Breast epithelium (tissue), 4 donors: ENCODE measurements around the gene RPS2. TPM values are rescaled to one million over a fixed set of nuclear protein-coding genes. Genes with fewer than 3 reads are reported as not detected.

Experiments used
- DNase-seq, 2 donors: peaks; one replicate each; pipeline ENCODE4 v3.0.0-alpha.2; 2019; ENCODE audit warnings: low spot score in 2 of 2
- H3K27ac ChIP-seq, 2 donors: fragments of 200-600 bp; sonication (generic) in 1 of 2; one replicate each; pipeline ENCODE4 v1.5.1; 2016 to 2019; ENCODE audit warnings: mild to moderate bottlenecking in 1 of 2
- H3K27me3 ChIP-seq, 2 donors: fragments of 200-600 bp; sonication (generic) in 1 of 2; one replicate each; pipeline versions ENCODE4 v1.5.1 to v1.6.0; 2017 to 2019; ENCODE audit warnings: control low read depth in 1 of 2, mild to moderate bottlenecking in 1 of 2
- H3K36me3 ChIP-seq: fragments of 200-600 bp; one replicate; pipeline ENCODE4 v1.5.1; 2019
- H3K4me1 ChIP-seq, 2 donors: fragments of 200-600 bp; sonication (generic); one replicate each; pipeline ENCODE4 v1.5.1; 2016 to 2019; ENCODE audit warnings: control low read depth in 1 of 2
- H3K4me3 ChIP-seq, 3 donors: fragments of 200-600 bp; sonication (generic); 1 replicate in 2 of 3; 2 replicates in 1 of 3; pipeline ENCODE4 v1.5.1; 2016 to 2019; ENCODE audit warnings: mild to moderate bottlenecking in 3 of 3, moderate library complexity in 2 of 3
- H3K9me3 ChIP-seq, 2 donors: fragments of 200-600 bp; sonication (generic) in 1 of 2; one replicate each; pipeline ENCODE4 v1.5.1; 2016 to 2019; ENCODE audit warnings: control low read depth in 1 of 2
- POLR2A ChIP-seq: fragments of 450-650 bp; IDR thresholded peaks from one replicate; pipeline ENCODE4 v1.6.1; 2016; ENCODE audit warnings: antibody characterized with exemption, mild to moderate bottlenecking, moderate library complexity
- POLR2AphosphoS5 ChIP-seq, 3 donors: sonication (generic); formaldehyde crosslinking; IDR thresholded peaks; one replicate each; pipeline ENCODE4 v1.6.1; 2017; ENCODE audit warnings: antibody characterized with exemption in 3 of 3
- intact Hi-C: fragments of 100-400 bp; cut with DNase I; formaldehyde crosslinking; loops from one replicate; pipeline ENCODE4 v1.15.1; 2023; ENCODE audit warnings: low total_unique reads
- total RNA-seq, 3 donors: library from RNA; depleted of rRNA; stranded (reverse); fragments of >200 nt; gene quantifications; one replicate each; pipeline ENCODE4 v1.1.0, GENCODE V29; 2016
- TF ChIP-seq, protein P1 (sequence below), 3 donors: fragments of 450-650 bp; IDR thresholded peaks; one replicate each; pipeline ENCODE4 v1.5.1; 2016 to 2017; ENCODE audit warnings: antibody characterized with exemption in 3 of 3, mild to moderate bottlenecking in 3 of 3, moderate library complexity in 3 of 3

Gene RPS2
- total RNA-seq, 3 donors from 2014 or later, result 1,340 to 2,607 (median 1,661) TPM

DNA sequence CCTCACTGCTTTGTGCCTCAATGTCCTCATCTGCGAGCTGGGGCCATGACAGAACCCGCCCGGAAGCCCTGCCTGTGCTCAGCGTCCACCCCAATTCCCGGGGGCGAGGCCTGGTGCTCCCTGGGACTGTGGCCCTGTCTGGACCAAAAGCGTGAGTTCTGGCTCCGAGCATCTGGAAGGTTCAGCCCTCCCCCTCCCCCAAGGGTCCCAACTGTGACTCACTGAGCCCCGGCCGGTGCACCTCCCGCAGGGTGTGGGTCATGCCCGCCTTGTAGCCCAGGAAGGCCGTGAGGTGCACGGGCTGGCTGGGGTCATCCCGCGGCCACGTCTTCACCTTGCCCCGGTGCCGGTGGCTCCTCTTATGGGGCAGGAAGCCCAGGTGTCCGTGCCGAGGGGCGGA lies 10.9 kb downstream of the RPS2 start:
- Histone ChIP-seq H3K4me1 (no peaks in the 10 kb centered on the region), H3K9me3 (no peaks in the 10 kb centered on the region), H3K27ac (no peak overlapping the region), H3K27me3 (no peaks in the 10 kb centered on the region), H3K4me3 (no peak overlapping the region), H3K36me3 (no peaks in the 10 kb centered on the region)
- intact Hi-C loops, result loop anchor here (10.0 kb wide), 1 partner anchor 181 kb away; the partner anchor contains the start of gene PKD1
- TF ChIP-seq POLR2A (no peak), POLR2AphosphoS5 (IDR thresholded peaks at IDR 0.05) (no peak)
- TF ChIP-seq, protein P1, sequence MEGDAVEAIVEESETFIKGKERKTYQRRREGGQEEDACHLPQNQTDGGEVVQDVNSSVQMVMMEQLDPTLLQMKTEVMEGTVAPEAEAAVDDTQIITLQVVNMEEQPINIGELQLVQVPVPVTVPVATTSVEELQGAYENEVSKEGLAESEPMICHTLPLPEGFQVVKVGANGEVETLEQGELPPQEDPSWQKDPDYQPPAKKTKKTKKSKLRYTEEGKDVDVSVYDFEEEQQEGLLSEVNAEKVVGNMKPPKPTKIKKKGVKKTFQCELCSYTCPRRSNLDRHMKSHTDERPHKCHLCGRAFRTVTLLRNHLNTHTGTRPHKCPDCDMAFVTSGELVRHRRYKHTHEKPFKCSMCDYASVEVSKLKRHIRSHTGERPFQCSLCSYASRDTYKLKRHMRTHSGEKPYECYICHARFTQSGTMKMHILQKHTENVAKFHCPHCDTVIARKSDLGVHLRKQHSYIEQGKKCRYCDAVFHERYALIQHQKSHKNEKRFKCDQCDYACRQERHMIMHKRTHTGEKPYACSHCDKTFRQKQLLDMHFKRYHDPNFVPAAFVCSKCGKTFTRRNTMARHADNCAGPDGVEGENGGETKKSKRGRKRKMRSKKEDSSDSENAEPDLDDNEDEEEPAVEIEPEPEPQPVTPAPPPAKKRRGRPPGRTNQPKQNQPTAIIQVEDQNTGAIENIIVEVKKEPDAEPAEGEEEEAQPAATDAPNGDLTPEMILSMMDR (IDR thresholded peaks at IDR 0.05), result no peak
- no peak for DNase-seq

DNA sequence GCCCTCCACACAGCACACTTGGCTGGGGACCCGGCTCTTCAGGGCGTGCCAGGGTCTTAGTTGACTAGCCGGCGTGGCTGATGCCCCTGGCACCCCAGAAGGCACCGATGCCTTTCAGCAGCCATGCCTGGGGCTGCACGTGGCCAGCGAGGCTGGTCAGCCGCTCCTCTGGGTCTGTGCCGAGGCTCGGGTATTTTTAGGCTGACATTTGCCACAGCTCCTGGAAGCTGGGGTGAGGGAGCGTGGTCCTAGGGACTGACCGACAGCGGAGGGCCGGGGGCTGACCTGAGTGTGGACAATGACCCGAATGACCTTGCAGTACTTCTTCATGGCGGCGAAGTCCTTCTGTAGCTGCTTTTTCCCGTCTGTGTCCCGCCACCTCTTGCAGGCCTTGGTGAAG lies 14.1 kb downstream of the RPS2 start:
- no peak for DNase-seq
- intact Hi-C loops, result loop anchor here (10.0 kb wide), 1 partner anchor 184 kb away; the partner anchor contains the start of gene PKD1
- no peaks in the 10 kb centered on the region for H3K9me3 ChIP-seq
- H3K4me3 ChIP-seq, result no peak overlapping the region
- H3K27ac ChIP-seq, result no peak overlapping the region
- H3K36me3 ChIP-seq, result no peaks in the 10 kb centered on the region
- no peaks in the 10 kb centered on the region for H3K4me1 ChIP-seq
- TF ChIP-seq POLR2A, result no peak
- TF ChIP-seq, protein P1 (IDR thresholded peaks at IDR 0.05), result no peak
- no peaks in the 10 kb centered on the region for H3K27me3 ChIP-seq

DNA sequence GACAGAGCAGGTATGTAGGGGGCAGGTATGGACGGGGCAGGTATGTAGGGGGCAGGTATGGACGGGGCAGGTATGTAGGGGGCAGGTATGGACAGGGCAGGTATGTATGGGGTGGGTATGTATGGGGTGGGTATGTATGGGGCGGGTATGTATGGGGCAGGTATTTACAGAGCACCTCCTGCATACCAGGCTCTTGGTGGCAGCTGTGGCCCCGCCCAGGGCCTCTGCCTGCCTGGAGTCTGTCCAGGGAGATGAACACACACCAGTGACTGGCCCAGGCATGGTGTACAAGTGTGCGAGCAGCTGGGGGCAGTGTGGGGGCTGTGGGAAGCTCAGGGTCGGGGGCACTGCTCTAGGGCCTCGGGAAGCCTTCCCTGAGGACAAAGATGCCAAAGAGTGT lies 14.6 kb downstream of the RPS2 start:
- no peaks in the 10 kb centered on the region for H3K4me1 ChIP-seq
- no peaks in the 10 kb centered on the region for H3K36me3 ChIP-seq
- DNase-seq, result no peak
- no peak overlapping the region for H3K27ac ChIP-seq
- no peaks in the 10 kb centered on the region for H3K9me3 ChIP-seq
- TF ChIP-seq POLR2A (no peak), POLR2AphosphoS5 (IDR thresholded peaks at IDR 0.05) (no peak)
- TF ChIP-seq, protein P1 (IDR thresholded peaks at IDR 0.05), result no peak
- intact Hi-C loops, result loop anchor here (10.0 kb wide), 1 partner anchor 185 kb away; the partner anchor contains the start of gene PKD1
- no peak overlapping the region for H3K4me3 ChIP-seq
- H3K27me3 ChIP-seq, result no peaks in the 10 kb centered on the region

DNA sequence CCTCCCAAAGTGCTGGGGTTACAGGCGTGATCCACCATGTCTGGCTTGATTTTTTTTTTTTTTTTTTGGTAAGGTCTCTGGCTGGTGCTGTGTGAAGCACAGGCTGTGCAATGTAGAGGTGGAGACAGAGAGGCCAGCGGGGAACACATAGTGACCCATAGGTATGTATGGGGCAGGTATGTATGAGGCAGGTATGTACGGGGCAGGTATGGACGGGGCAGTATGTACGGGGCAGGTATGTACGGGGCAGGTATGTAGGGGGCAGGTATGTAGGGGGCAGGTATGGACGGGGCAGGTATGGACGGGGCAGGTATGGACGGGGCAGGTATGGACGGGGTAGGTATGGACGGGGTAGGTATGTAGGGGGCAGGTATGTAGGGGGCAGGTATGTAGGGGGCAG lies 15.1 kb downstream of the RPS2 start:
- H3K4me1 ChIP-seq, result no peaks in the 10 kb centered on the region
- DNase-seq, result no peak
- intact Hi-C loops, result no loop called here
- no peak overlapping the region for H3K4me3 ChIP-seq
- H3K36me3 ChIP-seq, result no peaks in the 10 kb centered on the region
- no peaks in the 10 kb centered on the region for H3K27me3 ChIP-seq
- H3K27ac ChIP-seq, result no peak overlapping the region
- TF ChIP-seq POLR2AphosphoS5 (IDR thresholded peaks at IDR 0.05), result no peak
- TF ChIP-seq, protein P1 (IDR thresholded peaks at IDR 0.05), result no peak
- no peak for TF ChIP-seq POLR2A
- H3K9me3 ChIP-seq, result no peaks in the 10 kb centered on the region

DNA sequence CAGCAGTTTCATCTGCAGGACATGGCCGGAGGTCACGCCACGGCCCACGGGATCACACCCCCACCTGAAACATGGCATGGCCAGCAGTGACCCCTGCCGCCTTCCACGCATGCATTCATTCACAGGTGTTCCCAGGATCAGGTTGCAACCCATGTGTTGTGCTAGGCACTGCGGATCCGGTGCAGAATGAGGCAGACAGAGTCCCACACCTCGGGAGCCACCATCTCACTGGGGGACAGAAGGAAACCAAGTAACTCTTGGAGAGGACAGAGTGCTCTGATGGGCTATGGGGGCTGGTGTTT lies 17.3 kb downstream of the RPS2 start:
- Histone ChIP-seq H3K4me3 (no peak overlapping the region), H3K27ac (no peak overlapping the region), H3K27me3 (no peaks in the 10 kb centered on the region), H3K36me3 (no peaks in the 10 kb centered on the region), H3K9me3 (no peaks in the 10 kb centered on the region), H3K4me1 (peaks cover 0 to 3% of the 10 kb centered on the region in 2 donors)
- TF ChIP-seq, protein P1 (IDR thresholded peaks at IDR 0.05), result no peak
- TF ChIP-seq POLR2AphosphoS5 (IDR thresholded peaks at IDR 0.05), result no peak
- no peak for TF ChIP-seq POLR2A
- intact Hi-C loops, result no loop called here
- DNase-seq, result no peak
